HG03025 (cell line): ENCODE data around the gene OBI1.

Source experiments
- ATAC-seq: cut with Tn5 transposase; IDR thresholded peaks from one replicate; pipeline ENCODE4 v1.9.1; 2021; ENCODE audit warnings: mild to moderate bottlenecking, moderate library complexity; ENCODE audit not compliant: unreplicated experiment, low FRiP score

Gene OBI1

DNA sequence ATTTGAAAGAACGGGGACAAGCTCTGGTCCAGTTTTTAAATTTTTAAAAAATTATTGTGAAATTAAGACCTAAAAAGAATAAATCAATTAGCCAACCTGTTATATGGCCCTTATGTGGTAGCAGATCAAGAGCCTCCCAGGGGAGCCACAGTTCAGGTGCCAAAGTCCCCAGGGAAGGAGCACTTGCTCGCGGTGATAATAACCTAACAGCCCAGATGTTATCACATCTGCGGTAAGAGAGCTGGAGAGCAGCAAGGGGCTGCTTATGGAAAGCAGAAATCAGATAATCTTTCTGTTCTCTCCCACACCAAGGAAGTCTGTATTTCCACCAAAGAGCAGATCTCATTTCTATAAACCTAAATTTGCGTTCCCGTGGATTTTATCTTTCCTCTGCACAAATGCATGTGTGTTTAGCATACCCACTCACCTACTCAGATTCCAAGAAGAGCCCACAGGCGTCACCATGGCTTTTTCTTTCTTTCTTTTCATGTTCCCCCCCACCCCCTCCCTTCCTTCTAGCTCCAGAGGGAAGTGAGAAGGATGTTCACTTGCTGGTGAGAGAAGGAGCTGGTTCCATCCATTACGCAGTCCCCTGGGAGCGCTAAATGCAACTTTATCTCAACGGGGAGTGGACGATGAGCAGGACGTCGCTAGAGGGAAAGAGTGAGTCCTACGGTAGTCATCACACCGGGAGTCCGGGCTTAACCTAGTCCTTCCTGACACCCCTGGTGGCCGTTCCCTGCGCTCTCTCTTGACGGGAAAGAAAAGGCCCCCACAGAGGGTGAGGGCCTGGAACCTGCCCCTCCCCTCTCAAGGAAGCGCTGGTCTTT is 54.0 kb downstream of the OBI1 start:
- no peak for ATAC-seq

DNA sequence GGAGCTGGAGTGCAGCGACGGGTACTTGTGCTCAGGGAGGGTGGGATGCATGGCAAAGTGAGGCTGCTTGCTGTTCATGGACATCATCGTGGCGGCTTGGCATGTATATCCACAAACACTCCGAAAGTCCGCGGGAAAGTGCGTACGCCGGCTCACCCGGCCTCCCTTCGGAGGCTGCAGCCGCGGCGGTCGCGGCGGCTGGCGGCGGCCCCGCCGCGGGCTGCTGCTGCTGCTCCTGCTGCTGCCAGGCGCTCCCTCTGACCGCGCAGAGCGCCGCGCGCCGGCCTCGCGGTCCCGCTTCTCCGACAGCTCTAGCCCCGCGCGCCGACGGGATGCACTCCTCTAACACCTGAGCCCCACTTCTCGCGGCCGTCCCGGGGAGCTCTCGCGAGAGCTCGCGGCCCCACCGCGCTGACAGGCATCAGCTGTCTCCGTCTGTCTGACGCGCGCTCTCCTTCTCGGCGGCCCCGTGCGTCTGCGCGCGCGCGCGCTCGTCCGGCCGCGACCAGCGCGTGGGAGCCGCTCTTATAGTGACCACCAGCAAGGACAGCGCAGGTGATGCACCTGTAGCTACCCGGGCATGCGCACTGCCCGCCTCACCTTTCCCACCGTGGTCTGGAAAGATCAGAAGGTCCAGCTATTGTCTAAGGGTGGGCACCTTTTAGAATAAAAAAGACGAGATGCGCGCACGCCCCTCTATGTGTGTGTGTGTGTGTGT is 55.6 kb downstream of the OBI1 start, which contains the start of gene POU4F1:
TSS of gene POU4F1 (minus strand) at position 313 of the 718 bp plus-strand sequence. CDS start at position 87, 226 bp downstream.
- ATAC-seq: peak; percentile 71

DNA sequence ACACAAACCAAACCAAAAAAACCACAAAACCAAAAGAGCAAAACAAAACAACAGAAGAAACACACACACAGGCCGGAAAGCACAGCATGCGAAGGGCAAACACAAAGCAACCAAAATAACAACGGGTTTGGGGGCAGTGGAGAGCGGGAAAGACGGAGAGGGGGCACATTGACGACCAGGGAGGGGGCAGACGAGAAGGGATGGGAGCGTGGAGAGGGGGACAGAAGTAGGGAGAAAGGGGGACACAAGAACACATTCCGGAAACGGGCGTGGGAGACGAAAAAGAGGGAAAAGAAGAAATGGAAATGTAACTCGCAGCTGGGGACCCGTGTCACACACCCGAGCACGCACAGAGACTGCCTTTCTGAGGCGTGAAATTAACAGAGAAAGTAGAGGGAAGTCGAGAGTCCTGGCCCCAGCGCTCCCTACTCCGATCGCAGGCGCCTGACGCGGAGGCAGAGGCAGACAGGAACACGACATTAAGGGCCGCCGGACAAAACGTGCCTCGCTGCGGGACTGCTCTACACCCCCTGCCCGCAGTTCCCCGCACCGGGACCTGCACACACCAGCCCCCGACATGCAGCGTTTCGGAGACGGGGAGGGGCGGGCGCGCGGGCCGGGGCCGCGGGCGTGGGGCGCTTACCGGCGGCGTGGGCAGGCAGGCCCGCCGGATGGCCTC is 56.3 kb downstream of the OBI1 start:
- no peak for ATAC-seq

DNA sequence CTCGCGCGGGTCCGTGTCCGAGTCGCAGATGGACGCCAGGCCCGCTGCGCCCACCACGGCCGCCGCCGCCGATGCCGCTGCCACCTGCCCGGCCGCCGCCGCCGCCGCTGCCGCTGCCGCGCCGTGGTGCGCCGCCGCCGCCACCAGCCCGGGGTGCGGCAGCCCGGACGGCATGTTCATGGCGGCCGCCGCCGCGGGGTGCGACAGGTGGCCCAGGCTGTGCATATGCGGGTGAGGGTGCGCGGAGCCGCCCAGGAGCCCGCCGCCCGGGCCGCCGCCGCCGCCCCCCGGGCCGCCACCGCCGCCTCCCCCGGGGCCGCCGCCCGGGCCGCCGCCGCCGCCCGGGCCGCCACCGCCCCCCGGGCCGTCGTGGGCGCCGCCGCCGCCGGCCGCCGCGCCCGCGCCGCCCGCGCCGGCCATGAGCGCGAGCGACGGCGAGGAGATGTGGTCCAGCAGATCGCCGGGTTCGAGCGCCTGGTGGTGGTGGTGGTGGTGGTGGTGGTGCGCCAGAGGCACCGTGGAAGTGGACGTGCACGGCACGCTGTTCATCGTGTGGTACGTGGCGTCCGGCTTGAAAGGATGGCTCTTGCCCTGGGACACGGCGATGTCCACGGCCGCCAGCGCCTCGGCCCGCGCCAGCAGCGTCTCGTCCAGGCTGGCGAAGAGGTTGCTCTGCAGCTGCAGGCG is 56.9 kb downstream of the OBI1 start:
- ATAC-seq: no peak

DNA sequence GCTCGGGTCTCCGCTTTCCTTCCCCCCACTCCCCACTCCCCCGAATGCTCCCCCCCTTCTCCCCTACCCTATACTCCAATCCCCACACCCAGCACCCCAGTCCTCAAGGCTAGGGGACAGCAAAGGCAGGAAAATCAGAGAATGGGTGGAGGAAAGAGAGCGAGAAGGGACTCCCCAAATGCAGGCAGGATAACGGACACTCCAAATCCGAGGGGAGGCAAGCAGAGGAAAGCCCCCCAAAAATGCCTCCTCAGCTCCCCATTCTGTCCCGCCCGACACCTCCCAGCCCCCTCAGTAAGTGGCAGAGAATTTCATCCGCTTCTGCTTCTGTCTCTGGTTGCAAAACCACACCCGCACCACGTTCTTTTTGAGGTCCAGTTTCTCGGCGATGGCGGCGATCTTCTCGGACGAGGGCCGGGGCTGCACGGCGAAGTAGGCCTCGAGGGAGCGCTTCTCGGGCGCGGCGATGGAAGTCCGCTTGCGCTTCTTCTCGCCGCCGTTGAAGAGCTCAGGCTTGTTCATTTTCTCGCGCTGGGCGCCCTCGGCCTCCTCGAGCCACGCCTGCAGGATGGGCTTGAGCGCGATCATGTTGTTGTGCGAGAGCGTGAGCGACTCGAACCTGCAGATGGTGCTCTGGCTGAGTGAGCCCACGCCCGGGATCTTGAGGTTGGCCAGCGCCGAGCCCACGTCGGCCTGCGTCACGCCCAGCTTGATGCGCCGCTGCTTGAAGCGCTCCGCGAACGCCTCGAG is 57.7 kb downstream of the OBI1 start:
- ATAC-seq: no peak

DNA sequence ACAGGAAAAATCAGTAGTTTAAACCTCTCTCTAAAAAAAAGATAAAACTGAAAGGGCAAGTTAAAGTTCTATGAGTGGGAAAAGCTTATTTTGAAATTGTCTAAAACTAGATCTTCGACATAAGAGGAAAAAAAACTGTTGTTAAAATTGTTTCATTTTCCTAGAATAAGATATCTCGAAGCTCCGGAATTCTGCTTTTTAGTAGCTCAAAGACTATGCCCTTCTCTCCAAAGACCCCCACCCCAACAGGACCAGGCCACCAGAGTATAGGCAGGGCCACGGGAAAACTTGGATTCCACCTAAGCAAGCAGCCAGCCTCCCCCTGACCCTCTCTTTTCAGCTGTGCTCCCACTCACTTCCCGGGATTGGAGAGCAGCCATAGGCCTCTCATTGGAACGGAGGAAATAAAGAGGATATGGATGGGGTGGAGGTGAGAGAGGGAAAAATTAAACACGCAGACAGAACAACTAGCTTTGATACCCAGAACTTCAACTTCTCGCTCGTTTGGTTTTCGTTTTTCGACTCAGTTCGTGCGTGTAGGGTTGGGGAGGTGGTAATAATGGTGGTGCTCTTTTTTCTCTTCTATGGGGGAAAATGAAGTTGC is 58.6 kb downstream of the OBI1 start:
- ATAC-seq: no peak

DNA sequence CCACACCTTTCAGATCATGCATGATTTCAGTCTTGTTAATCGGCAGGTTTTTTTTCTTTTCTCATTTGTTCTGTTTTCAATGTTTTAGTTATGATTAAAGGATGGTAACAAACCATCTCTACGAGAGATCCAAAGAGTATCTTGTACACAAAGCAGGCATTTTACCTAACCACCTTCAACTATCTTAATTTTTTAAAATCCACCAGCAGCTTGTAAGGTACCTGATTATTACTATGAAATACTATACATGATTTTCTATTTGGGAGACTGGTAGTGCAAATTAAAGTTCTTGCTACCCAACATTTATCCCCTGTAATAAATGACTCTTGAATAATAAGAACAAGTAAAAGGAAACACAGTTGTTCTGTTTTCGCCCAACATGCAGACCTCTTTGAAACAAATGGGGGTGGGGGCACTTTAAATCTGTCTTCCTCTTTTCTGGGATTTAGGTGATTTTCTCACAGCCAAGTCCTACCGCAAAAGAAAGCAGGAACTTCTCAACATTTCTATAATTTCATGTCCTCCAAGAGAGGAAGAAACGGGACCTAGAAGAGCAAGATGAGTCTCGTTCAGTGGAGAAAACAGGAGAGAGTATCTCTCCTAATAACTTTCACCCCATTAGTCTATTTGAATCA is 59.2 kb downstream of the OBI1 start:
- ATAC-seq: no peak

DNA sequence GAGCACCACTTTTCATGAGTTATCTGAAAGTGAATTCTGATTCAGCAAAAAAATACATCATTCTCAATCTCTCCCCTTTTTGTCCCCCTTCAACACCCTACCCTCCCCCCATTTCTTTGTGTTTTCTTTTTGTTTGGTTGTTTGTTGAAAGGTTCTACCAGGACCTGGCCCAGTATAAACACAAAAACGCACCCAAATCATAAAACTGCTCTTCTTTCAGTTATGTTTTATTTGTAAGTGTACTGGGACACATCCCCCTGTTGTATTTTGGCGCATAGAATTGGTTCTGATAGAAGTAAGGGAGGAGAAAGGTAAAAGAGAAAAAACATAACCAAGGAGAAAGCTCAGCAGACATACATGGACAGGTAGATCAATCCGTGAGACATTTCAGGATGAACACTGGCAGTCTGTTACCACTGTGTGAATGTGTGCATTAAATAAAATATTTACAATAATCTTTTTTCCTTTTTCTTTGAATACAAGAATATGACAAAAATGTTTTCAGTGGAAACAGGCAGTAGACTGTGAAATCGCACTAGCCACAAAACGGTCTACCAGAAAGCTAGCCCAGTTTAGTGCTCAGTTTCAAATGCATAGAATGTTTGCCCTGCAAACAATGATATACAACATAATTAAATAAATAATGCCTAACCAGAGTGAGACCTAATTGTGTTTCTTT is 59.9 kb downstream of the OBI1 start:
- no peak for ATAC-seq

DNA sequence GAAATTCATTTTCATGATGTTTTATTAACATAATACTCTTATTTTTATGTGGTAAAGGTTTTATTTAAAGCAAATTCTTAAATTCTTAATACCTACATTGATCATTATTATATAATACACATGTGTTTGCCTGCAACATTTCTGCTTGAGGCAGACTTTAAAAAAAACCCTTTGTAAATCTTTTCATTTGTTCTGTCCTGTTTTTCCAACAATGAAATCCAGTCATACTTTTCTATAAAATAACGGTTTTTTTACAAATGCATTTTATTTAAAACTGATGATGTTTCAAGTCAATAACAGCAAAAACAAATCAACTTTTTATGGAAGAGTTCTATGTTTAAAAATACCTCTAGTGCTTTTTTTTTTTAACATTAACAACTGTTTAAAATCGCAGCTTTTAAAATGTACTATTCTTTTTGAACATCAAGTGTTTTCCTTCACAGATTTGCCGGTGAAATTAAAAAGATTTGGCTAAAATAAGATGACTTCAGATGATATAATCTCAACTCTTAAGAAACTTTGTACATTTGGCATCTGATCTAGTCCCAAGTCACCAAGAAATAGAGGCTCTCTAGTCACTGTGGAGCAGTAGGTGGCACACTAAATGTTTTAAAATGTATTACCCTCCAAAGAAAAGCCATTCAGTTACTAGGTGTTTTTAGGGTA is 60.7 kb downstream of the OBI1 start:
- ATAC-seq: no peak

DNA sequence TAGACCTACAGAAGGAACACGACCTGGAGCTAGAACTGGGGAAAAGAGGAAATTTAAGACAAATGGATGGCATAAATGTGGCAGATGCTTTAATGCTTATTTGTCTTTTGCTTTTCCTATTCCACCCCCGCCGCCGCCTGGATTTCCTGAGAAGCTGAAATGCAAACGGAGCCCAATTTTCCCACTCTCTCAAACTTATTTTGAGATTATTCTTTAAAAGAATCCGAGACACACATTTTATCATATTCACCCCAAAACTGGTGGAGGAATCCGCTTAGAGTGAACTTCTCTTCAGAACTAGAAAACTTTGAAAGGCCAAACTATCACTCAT is 61.4 kb downstream of the OBI1 start:
- ATAC-seq: no peak

DNA sequence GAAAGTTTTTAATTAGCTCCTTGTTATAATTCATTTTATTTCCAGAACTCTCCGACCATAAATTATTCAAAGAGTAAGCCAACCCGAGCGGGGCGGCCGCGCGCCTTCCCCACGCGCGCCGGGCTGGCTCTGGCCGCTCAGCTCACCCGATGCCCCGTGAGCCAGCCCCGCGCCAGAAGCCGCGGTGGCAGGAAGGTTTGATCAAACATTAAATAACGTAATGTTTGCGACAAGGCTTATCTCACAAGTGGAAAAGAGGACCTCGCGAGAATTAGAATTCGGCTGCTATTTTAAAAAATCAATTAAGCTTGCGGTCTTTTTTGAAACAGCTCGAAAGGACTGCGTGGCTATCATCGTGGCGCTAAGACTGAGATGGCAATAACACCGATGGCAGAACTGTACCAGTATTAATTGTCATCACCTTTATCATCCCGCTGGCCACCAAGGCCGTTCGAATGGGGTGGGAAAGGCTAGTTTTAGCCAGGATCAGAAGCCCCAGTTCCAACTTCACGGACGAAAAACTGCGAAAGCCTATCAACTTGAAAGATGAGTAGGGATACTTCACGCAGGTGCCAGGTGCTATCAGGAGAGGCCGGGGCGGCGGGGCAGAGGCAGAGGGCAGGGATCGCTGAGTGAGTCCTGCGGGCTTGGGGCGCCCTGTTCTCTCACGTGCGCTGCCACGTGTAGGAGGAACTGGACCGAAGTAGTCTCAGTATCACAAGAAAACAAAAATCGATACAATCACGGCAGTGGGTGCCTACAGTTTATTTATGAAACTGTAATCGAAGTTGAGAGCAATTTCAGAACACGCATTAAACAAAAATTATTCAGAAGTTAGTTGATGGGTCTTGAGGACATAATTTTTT is 62.0 kb downstream of the OBI1 start:
- ATAC-seq: no peak

DNA sequence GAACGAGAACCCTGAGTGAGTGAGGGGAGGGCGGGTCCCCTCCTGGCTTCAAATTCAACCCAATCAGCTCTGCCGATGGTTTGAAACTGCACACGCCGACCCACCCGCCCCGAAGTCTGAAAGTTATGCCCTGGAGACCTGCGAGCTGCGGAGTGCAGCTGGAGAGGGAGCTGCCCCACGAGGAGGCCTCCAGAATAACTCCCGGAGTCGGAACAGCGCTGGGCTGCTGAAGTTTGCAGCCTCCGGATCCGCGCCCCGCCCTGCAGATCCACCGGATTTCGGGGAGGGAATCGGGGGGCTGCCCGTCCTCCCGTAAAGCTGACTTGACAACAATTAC is 62.6 kb downstream of the OBI1 start:
- no peak for ATAC-seq

DNA sequence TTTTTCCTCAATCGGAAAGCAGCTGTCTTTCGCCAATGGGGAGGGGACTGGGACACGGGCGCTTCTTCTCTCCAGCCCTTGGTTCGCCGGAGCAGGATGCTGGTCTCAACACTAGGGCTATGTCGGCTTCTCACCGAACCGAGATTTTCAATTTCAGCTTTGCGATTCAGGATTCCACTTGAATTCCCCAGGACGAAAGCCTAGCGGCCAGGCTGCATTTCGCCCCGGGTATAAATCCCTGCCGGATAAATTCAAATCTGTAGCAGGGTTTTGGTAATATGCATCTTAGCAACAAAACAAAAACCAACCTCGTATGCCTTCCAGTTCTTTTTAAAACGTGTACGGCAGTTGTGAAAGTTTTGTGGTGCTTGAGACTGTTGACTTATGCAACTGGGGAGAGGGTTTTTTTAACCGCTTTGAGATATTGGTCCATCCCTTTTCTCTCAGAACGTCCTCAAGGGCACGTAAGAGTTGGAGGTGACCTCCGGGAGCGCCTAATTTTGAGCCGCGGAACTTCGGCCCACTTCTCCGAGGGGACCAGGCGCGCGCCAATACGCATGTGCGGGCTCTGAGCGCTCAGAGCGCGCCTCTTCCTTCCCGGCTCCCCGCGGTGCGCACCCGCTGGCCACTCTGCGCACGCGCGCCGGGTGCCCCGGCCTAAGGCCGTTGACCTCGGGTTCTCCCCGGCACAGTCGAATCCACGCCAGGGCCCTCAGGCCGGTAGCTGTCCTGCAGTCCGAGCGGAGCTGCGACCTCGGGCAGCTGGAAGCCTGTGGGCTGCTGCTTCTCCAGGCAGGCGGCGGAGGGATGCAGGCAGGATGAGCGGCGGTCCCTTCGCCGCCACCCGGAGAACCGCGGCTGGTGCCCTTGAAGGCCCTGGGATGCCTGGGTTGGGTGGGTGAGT is 63.2 kb downstream of the OBI1 start:
- no peak for ATAC-seq

DNA sequence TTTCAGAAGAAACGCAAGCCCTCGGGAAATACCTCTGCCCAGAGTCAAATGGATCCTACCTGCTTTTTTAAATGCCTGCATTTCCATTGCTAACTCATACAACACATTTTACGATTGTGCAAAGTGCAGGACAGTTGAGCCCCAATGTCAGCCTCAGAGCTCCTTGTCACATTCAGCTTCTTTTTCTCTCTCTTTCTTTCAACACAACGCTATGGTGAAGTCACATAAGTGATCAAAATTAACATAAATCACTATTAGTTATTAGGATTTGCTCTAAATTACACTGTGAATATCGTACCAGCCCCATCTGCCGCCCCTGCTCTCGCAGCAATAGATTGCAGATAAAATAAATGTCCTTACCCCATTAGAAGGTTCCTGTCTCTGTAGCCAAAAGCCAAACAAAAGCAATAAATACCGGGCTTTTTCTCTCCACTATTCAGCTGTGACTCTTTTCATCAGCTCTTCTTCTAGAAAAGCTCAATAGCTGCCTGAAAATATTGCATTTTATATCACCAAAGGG is 64.4 kb downstream of the OBI1 start:
- no peak for ATAC-seq

DNA sequence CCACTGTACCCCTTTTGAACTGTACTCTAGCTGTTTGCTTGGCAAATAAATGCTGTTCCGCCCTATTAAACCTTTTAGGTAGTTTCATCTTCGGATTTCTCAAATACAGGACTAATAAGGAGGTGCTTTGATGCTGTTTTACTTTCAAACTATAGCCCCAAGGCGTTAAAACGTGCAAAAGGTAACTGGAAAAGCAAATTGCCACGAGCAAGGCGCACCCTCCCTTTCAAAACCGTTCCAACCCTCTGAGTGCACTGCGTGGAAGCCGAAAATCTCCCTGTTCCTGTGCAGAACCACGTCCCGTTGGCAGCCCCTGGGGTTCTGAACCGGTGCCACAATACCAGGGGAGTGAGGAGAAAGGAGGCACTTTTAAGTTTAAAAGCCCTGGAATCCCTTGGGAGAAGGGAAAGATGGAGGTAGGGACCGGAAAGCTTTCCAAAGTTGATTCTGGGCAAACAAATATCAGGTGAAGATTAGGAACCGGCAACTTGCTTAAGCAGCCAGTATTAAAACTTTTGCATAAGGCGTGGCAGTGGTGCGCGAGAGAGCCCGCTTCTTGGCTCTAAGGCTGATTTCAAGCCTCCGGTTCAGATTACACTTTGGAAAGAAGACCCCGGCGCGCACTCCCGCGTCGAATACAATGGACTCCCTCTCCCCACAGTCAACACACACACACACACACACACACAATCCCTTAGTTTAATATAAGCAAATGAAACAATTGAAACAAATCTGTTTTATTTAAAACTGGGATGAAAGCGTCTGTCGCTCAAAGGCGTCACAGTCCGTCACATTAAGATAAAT is 65.1 kb downstream of the OBI1 start:
- ATAC-seq: no peak
